Transverse colon (tissue), 4 donors: ENCODE data around the gene PODN. TPM values are rescaled to one million over a fixed set of nuclear protein-coding genes. Genes with fewer than 3 reads are reported as not detected.

Source experiments
- DNase-seq: peaks from one replicate; pipeline ENCODE4 v3.0.0-alpha.2; 2019
- H3K27ac ChIP-seq, 4 donors: fragments of 200-600 bp; sonication (generic); 2 replicates each; pipeline ENCODE4 v1.5.1; 2016 to 2018; ENCODE audit warnings: inconsistent platforms in 4 of 4
- H3K27me3 ChIP-seq: fragments of 200-600 bp; sonication (generic); 2 replicates; pipeline ENCODE4 v1.5.1; 2017; ENCODE audit warnings: inconsistent platforms
- H3K36me3 ChIP-seq, 4 donors: fragments of 200-600 bp; sonication (generic); 2 replicates each; pipeline ENCODE4 v1.5.1; 2017 to 2019; ENCODE audit warnings: inconsistent platforms in 4 of 4
- H3K4me1 ChIP-seq, 4 donors: fragments of 200-600 bp; sonication (generic); 2 replicates each; pipeline ENCODE4 v1.5.1; 2017 to 2020; ENCODE audit warnings: inconsistent platforms in 4 of 4
- H3K4me3 ChIP-seq, 4 donors: fragments of 200-600 bp; sonication (generic); 1 replicate in 1 of 4; 2 replicates in 3 of 4; pipeline versions ENCODE4 v1.5.1 to v1.6.1; 2017 to 2019; ENCODE audit warnings: inconsistent platforms in 4 of 4
- H3K9me3 ChIP-seq, 2 donors: fragments of 200-600 bp; sonication (generic); 2 replicates each; pipeline ENCODE4 v1.5.1; 2017 to 2019; ENCODE audit warnings: inconsistent platforms in 2 of 2
- CTCF ChIP-seq, 5 experiments: fragments of 200-600 bp in 3 of 5; fragments of 450-650 bp in 2 of 5; sonication (generic) in 3 of 5; IDR thresholded peaks; 1 replicate in 2 of 5; 2 replicates in 3 of 5; pipeline ENCODE4 v1.5.1; 2016 to 2017; ENCODE audit warnings: antibody characterized with exemption in 5 of 5, inconsistent platforms in 3 of 5, mild to moderate bottlenecking in 2 of 5, moderate library complexity in 1 of 5
- EP300 ChIP-seq: sonication (generic); formaldehyde crosslinking; IDR thresholded peaks from one replicate; pipeline ENCODE4 v1.6.1; 2017; ENCODE audit warnings: antibody characterized with exemption, low read depth
- POLR2A ChIP-seq: fragments of 450-650 bp; IDR thresholded peaks from one replicate; pipeline ENCODE4 v1.6.1; 2016; ENCODE audit warnings: antibody characterized with exemption, mild to moderate bottlenecking, moderate library complexity
- POLR2AphosphoS5 ChIP-seq, 3 donors: sonication (generic); formaldehyde crosslinking; IDR thresholded peaks; one replicate each; pipeline ENCODE4 v1.6.1; 2016; ENCODE audit warnings: antibody characterized with exemption in 3 of 3
- WGBS, 2 donors: methylation state at CpG; one replicate each; pipeline ENCODE4 v1.1.5; 2018; ENCODE audit warnings: low coverage in 1 of 2; 5-methylcytosine and 5-hydroxymethylcytosine counted together
- in situ Hi-C, 4 donors: fragments of 200-750 bp; cut with MboI; loops; one replicate each; pipeline versions ENCODE4 v1.15.0 to v1.15.1; 2017; ENCODE audit warnings: low sequenced_read_pairs in 3 of 4, low pct_ligation_motif_present in 1 of 4, low pct_unique_long_range_greater_than_20kb in 1 of 4
- intact Hi-C: fragments of 100-400 bp; cut with DNase I; formaldehyde crosslinking; loops from one replicate; pipeline ENCODE4 v1.15.1; 2023; ENCODE audit warnings: low total_unique reads
- total RNA-seq, 4 donors: library from RNA; depleted of rRNA; stranded (reverse); fragments of >200 nt; gene quantifications; one replicate each; pipeline ENCODE4 v1.1.0, GENCODE V29; 2016

The PODN gene
- total RNA-seq, 4 donors from 2014 or later = 29.4 to 43.6 (median 35.6) TPM

- TF ChIP-seq POLR2AphosphoS5 (IDR thresholded peaks at IDR 0.05) (peak in 1 of 3 donors; percentile 41), EP300 (no peak), CTCF (IDR thresholded peaks at IDR 0.05) (no peak), POLR2A (no peak)
- Histone ChIP-seq H3K27ac (peak overlapping the region; percentile 59 to 82 (median 70)), H3K36me3 (peaks cover 0 to 5% (median 0%) of the 10 kb centered on the region in 4 donors), H3K9me3 (no peaks in the 10 kb centered on the region), H3K4me3 (no peak overlapping the region), H3K4me1 (peaks cover 0 to 31% (median 11%) of the 10 kb centered on the region in 4 donors), H3K27me3 (no peaks in the 10 kb centered on the region)
- in situ Hi-C loops = no loop called here
- intact Hi-C loops = no loop called here
- WGBS, 2 donors = 48 to 64% methylated on average over 2 of the region's 2 CpGs
- DNase-seq = peak; percentile 39
Observed at GRCh38 chr1:53025034-53025768, 36.8 kb upstream of the PODN start.

GRCh38 chr1:53025769-53026112, 36.3 kb upstream of the PODN start:
- 73 to 80% methylated on average over 1 to 2 of the region's 2 CpGs for WGBS, 2 donors
- no peaks in the 10 kb centered on the region for H3K9me3 ChIP-seq
- in situ Hi-C loops (no loop called here), intact Hi-C loops (no loop called here)
- peak overlapping the region; percentile 59 to 82 (median 70) for H3K27ac ChIP-seq
- H3K27me3 ChIP-seq = no peaks in the 10 kb centered on the region
- DNase-seq = no peak
- TF ChIP-seq CTCF (IDR thresholded peaks at IDR 0.05) (no peak), POLR2A (no peak), POLR2AphosphoS5 (IDR thresholded peaks at IDR 0.05) (no peak), EP300 (no peak)
- H3K36me3 ChIP-seq = peaks cover 0 to 5% (median 0%) of the 10 kb centered on the region in 4 donors
- peaks cover 0 to 31% (median 11%) of the 10 kb centered on the region in 4 donors for H3K4me1 ChIP-seq
- H3K4me3 ChIP-seq = no peak overlapping the region

GRCh38 chr1:53026254-53026653, 35.8 kb upstream of the PODN start:
- 74% methylated on average over 2 of the region's 2 CpGs; no CpG with 5 or more reads in 1 of the 2 donors for WGBS, 2 donors
- H3K4me1 ChIP-seq = peaks cover 0 to 33% (median 11%) of the 10 kb centered on the region in 4 donors
- intact Hi-C loops = no loop called here
- H3K36me3 ChIP-seq = peaks cover 0 to 5% (median 0%) of the 10 kb centered on the region in 4 donors
- no peak overlapping the region for H3K4me3 ChIP-seq
- in situ Hi-C loops = no loop called here
- H3K27me3 ChIP-seq = no peaks in the 10 kb centered on the region
- TF ChIP-seq POLR2A = no peak
- TF ChIP-seq POLR2AphosphoS5 (IDR thresholded peaks at IDR 0.05) = peak in 2 of 3 donors; percentile 24 to 50
- H3K27ac ChIP-seq = peak overlapping the region in 3 of 4 donors; percentile 59 to 82 (median 75)
- no peaks in the 10 kb centered on the region for H3K9me3 ChIP-seq
- DNase-seq = no peak

GRCh38 chr1:53031732-53032131, 30.3 kb upstream of the PODN start:
- TF ChIP-seq POLR2A = no peak
- no peak for TF ChIP-seq EP300
- no peak for TF ChIP-seq POLR2AphosphoS5 (IDR thresholded peaks at IDR 0.05)
- TF ChIP-seq CTCF (IDR thresholded peaks at IDR 0.05) = no peak
- no peaks in the 10 kb centered on the region for H3K27me3 ChIP-seq
- no peak for DNase-seq
- H3K4me1 ChIP-seq = peaks cover 0 to 6% (median 0%) of the 10 kb centered on the region in 4 donors
- 89% methylated on average over 1 of the region's 1 CpG for WGBS, 2 donors
- H3K36me3 ChIP-seq = peaks cover 0 to 5% (median 0%) of the 10 kb centered on the region in 4 donors
- no peaks in the 10 kb centered on the region for H3K9me3 ChIP-seq
- no peak overlapping the region for H3K27ac ChIP-seq
- intact Hi-C loops (no loop called here), in situ Hi-C loops (no loop called here)
- H3K4me3 ChIP-seq = no peak overlapping the region
